ENCODE data around the gene HLA-G.

DNA sequence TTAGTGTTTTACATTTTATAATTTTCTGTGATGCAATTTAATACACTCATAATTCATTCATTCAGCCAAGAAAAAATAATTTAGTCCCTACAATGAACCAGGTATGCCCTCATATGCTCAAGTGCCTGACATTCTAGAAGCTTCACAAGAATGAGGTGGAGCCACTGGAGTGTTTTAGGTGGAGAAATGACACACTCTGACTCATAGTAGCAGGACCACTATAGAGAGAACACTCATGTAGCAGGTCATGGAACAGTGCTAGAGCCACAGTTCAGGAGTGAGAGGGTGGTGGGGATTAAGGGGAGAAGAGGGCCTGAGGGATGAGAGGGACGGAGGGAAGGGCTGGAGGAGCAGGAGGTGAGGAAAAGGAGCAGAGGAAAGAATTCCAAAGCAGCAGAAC, 1.4 kb upstream of the HLA-G start:
- TF ChIP-seq CTCF (IDR thresholded peaks at IDR 0.05) (no peak), POLR2AphosphoS5 (IDR thresholded peaks at IDR 0.05) (no peak), POLR2A (IDR thresholded peaks at IDR 0.05) (no peak)

Data from prostate gland (tissue), 2 donors.